GM21786 (cell line): Measurements from ENCODE around the gene RPAP2.
"Not testable (repeated sequence)": the region's sequence is repeated elsewhere in the genome, so short reads cannot be mapped to it uniquely, and the experiment has no call there.

Experiments
- ATAC-seq: cut with Tn5 transposase; IDR thresholded peaks from one replicate; pipeline ENCODE4 v1.9.1; 2021; ENCODE audit not compliant: unreplicated experiment

RPAP2 gene

GRCh38 chr1:92374223-92374622, 75.4 kb downstream of the RPAP2 start:
- ATAC-seq, result no peak

- no peak for ATAC-seq
Measured at GRCh38 chr1:92376345-92376744, 77.5 kb downstream of the RPAP2 start.

GRCh38 chr1:92377991-92378390, 79.1 kb downstream of the RPAP2 start:
- ATAC-seq, result not testable (repeated sequence)

GRCh38 chr1:92380867-92381266, 82.0 kb downstream of the RPAP2 start:
- no peak for ATAC-seq

DNA sequence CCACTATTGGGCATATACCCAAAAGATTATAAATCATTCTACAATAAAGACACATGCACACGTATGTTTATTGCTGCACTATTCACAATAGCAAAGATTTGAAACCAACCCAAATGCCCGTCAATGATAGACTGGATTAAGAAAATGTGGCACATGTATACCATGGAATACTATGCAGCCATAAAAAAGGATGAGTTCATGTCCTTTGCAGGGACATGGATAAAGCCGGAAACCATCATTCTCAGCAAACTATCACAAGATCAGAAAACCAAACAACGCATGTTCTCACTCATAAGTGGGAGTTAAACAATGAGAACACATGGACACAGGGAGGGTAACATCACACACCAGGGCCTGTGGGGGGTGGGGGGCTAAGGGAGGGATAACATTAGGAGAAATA, 95.1 kb downstream of the RPAP2 start:
- not testable (repeated sequence) for ATAC-seq

DNA sequence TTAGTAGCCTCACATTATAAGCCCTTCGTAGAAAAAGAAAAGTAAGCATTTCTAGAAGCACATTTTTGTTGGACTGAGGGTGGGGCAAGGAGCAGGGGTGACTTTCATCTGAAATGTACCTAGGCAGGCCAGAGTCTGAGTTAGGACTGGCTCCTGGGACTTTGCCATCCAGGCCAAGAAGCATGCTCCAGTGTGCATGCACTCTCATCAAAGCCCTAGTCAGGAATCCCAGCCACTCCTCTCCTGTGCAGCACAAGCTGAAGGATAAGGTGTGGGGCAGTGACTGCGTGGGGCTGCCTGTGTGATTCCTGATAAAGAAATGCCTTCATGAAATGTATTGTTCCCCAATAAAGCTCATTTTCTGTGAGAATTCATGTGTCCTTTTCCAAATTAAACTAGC, 99.7 kb downstream of the RPAP2 start:
- no peak for ATAC-seq

DNA sequence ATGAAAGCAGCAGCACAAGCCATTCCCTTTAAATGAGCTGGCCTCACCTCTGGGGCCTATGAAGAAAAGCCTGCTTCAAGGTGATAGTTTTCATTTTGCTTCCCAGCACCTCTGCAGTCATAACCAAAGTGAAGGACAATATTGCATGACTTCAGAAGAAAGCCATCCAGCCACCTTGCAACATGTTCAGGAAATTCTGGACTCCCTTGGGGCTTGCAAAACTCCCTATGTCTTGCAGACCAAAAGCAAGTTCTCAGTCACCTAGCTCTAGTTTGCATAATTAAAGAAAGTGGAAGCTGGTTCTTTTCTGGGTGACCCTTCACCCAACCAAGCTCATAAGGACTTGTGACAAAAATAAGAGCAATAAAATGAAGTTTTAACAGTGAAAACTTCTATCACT, 100.2 kb downstream of the RPAP2 start:
- ATAC-seq, result peak; percentile 88

GRCh38 chr1:92404661-92405060, 105.8 kb downstream of the RPAP2 start:
- ATAC-seq, result no peak

DNA sequence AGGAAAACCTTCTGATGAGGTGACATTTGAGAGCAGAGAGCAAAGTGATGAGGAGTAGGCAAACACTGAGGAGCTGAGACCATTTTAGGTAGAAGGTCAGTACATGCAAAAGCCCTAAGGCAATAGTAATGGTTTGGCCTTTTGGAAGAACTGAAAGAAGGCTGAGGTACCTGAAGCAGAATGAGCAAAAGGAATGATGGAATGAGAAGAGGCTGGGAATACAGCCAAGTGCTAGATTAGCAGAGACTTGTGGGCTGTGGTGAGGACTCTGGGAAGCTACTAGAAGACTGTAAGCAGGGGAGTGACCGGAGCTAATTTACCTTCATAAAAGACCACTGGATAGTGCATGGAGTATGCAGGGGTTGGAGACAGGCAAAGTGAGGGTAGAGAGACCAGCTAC, 110.0 kb downstream of the RPAP2 start:
- ATAC-seq, result no peak

- ATAC-seq, result no peak
Measured at GRCh38 chr1:92409946-92410549, 111.2 kb downstream of the RPAP2 start.

- ATAC-seq, result no peak
Measured at GRCh38 chr1:92410706-92411105, 111.8 kb downstream of the RPAP2 start.

DNA sequence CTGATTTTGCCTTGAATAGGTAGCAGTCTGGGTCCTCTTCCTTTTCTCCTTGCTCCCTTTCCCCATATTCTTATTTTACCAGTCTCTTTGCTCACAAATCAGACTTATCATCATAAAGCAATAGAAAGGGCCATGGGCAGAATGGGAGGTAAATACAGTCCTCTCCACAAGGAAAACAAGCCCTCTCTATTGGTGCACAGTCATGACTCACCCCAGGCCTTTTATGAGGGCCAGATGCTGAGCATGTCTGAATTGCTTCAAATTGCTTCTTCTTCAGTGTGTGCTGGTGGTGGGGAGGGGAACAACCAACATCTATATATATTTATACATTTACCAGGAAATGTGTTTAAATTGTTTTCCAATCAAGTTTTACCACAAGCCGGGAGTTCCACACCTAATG, 112.7 kb downstream of the RPAP2 start:
- ATAC-seq, result no peak

DNA sequence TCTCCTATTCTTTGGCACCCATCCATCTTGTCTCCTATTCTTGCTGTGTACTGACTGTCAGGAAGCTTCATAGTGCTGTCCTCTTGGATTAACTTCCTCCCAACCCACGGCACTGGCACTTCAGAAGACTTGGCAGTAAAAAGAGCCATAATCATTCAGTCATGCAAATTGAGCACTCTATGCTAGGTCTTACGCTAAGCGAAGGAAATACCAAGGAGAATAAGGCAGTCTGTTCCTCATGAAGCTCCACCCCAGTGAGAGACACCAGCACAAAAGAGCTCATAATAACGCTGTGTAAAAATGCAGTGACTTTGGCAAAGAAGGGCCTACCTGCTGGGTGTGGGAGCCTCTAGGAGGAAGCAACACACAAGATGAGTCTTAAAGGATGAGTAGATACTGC, 120.8 kb downstream of the RPAP2 start:
- ATAC-seq, result no peak

DNA sequence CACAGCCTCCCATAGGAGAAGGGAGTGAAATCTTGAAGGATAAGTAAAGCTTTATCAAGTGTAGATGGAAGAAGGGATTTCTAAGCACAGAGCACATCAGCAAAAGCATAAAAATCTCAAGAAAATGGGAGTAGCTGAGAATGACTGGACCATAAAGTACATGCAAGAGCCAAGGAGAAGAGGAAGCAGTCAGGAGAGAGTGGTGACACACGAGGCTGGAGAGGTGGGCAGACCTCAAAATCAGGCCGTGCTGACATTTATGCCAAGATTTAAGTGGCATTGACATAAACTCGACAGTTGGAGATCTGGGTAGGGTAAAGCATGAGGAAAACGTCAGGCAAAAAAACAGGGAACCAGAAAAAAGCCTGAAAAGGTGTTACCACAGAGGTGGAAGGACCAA, 125.5 kb downstream of the RPAP2 start:
- no peak for ATAC-seq

DNA sequence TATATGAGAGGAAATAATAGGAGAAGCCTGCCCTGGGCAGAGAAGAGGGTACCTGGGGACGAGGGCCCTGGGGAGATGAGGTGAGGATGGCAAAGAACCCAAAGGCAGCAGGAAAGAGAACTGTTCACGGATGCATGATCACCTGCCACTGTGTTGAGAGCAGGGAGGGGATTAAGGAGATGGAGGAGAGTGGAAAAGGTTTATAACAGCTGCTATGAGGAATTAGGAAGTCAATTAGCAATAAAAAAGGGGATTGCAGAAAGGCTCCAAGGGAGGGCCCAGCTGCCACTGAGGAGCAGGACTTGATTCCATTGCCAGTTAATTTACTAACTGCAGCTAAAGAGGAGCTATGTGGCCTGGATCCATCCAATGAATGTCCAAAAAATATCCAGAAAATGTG, 126.8 kb downstream of the RPAP2 start:
- no peak for ATAC-seq

DNA sequence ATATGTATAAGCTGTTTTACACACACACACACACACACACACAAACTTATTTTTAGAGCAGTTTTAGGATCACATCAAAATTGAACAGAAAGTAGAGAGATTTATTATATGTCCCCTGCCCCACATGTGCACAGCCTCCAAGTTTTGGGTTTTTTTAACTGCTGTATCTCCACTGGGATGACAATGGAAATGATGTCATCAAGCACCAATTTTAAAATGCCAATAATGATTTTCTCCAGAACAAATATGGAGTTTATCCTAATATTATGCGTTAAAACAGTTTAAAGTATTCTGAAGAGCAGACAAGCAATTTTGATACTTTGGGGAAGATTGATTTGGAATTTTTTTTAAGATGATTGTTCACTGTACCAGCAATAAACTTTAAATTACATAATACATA, 131.2 kb downstream of the RPAP2 start:
- no peak for ATAC-seq

DNA sequence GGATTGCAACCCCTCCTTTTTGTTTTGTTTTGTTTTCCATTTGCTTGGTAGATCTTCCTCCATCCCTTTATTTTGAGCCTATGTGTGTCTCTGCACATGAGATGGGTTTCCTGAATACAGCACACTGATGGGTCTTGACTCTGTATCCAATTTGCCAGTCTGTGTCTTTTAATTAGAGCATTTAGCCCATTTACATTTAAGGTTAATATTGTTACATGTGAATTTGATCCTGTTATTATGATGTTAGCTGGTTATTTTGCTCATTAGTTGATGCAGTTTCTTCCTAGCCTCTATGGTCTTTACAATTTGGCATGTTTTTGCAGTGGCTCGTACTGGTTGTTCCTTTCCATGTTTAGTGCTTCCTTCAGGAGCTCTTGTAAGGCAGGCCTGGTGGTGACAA, 135.7 kb downstream of the RPAP2 start:
- not testable (repeated sequence) for ATAC-seq

DNA sequence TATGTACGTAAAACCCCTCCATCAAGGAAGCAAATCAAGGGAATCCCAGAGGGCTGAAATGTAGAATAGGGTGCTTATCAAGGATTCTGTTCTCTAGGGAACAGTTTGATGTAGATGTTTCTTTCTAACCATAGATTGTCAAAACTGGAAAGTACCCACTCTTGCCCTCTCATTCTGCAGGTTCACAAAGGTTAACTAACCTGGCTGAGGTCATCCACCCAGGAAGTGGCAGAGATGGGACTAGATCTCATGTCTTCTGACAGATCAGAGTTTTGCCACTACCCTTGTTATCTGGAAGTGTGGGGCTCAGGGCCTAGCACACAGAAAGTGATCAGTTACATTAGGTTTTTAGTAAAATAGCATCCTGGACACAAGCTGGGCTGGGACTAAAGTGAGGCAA, 140.4 kb downstream of the RPAP2 start:
- ATAC-seq, result no peak

- ATAC-seq, result no peak
Measured at GRCh38 chr1:92441316-92441696, 142.4 kb downstream of the RPAP2 start.

- ATAC-seq, result no peak
Measured at GRCh38 chr1:92441697-92442342, 143.0 kb downstream of the RPAP2 start.

DNA sequence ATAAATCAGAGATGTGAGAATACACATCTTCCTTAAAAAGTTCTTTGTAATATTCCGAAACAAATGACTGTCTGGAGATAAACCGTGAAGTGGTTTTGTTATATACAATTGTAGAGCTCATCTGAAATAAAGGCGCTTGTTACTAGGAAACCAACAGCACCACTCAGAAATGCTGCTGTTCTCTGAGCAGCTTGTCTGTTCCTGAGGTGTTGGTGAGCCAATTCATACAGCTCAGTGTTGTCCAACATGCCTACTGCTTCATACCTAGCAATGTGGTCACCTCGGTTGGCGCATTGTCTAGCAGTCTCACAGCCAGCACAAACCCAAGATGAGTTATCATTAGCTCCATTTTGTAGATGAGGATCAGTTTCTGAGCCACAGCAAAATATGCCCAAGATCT, 143.5 kb downstream of the RPAP2 start:
- no peak for ATAC-seq

DNA sequence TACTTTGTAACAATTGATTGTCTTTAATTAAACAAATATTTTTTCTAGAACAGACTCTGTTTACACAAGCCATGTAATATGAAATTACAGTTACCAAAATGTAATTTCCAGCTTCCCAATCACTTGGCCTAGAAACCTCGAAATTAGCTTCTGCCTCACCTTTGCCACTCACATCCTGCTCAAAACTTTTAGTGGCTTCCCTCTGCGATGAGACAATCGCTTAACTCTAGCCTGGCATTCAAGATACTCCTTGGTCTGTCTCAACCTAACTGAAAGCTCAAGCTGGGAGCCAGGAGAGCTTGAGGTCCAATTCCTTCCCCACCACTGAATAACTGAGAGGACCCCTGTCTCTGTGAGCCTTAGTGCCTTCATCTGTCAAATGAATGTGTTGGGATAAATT, 145.0 kb downstream of the RPAP2 start:
- ATAC-seq, result no peak

- ATAC-seq, result no peak
Measured at GRCh38 chr1:92444351-92444750, 145.5 kb downstream of the RPAP2 start.
